IPS-18a (cell line): Measurements from ENCODE around the gene ARL10.

Source experiments
- H3K27ac ChIP-seq: one replicate; pipeline ENCODE4 v1.5.1; 2013; ENCODE audit warnings: low read length
- H3K27me3 ChIP-seq: one replicate; pipeline ENCODE4 v1.6.1; 2013; ENCODE audit warnings: mild to moderate bottlenecking, low read length; ENCODE audit not compliant: control insufficient read depth, insufficient read depth
- H3K36me3 ChIP-seq: one replicate; pipeline ENCODE4 v1.6.1; 2013; ENCODE audit warnings: low read depth, low read length; ENCODE audit not compliant: control insufficient read depth
- H3K4me1 ChIP-seq: one replicate; pipeline ENCODE4 v1.6.1; 2013; ENCODE audit warnings: low read depth, low read length; ENCODE audit not compliant: control insufficient read depth
- H3K4me3 ChIP-seq: one replicate; pipeline ENCODE4 v1.5.1; 2013; ENCODE audit warnings: low read length
- H3K9ac ChIP-seq: one replicate; pipeline ENCODE4 v1.6.1; 2013; ENCODE audit warnings: mild to moderate bottlenecking, low read length, moderate library complexity
- H3K9me3 ChIP-seq: one replicate; pipeline ENCODE4 v1.6.1; 2013; ENCODE audit warnings: low read depth, low read length; ENCODE audit not compliant: control insufficient read depth

Gene ARL10

DNA sequence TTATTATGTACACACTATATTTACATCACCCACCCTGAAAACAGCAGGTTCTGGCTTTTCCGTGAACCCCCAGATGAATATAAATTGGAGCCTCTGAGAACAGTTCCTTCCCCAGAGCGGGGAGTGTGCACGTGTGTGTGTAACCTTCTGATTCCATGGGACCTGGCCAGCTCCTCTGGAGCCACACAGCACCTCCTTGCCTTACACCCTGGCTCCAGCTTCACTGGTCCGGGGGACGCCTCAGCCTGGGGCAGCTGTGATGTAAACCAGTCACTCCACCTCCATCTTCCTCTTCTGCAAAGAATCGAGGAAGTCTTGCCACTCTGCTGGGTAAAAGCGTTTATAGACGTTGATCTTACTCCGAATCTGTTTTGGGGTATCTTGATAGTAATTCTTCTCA is 18.7 kb downstream of the ARL10 start:
- no peak overlapping the region for H3K27ac ChIP-seq
- H3K27me3 ChIP-seq, result no peaks in the 10 kb centered on the region
- no peaks in the 10 kb centered on the region for H3K9me3 ChIP-seq
- peaks cover 57% of the 10 kb centered on the region for H3K36me3 ChIP-seq
- peaks cover 8% of the 10 kb centered on the region for H3K4me1 ChIP-seq
- H3K9ac ChIP-seq, result no peak overlapping the region
- H3K4me3 ChIP-seq, result no peak overlapping the region

GRCh38 chr5:176384366-176384930 is 19.2 kb downstream of the ARL10 start:
- no peaks in the 10 kb centered on the region for H3K9me3 ChIP-seq

GRCh38 chr5:176384991-176385390 is 19.7 kb downstream of the ARL10 start:
- H3K9ac ChIP-seq, result no peak overlapping the region
- no peaks in the 10 kb centered on the region for H3K9me3 ChIP-seq

More at GRCh38 chr5:176384366-176384930, 19.2 kb downstream of the ARL10 start:
- Histone ChIP-seq H3K36me3 (peaks cover 57% of the 10 kb centered on the region), H3K4me3 (no peak overlapping the region), H3K9ac (no peak overlapping the region), H3K27ac (no peak overlapping the region), H3K4me1 (peaks cover 8% of the 10 kb centered on the region), H3K27me3 (no peaks in the 10 kb centered on the region)

GRCh38 chr5:176386491-176386890 is 21.2 kb downstream of the ARL10 start:
- Histone ChIP-seq H3K4me3 (no peak overlapping the region), H3K27ac (no peak overlapping the region), H3K27me3 (no peaks in the 10 kb centered on the region), H3K36me3 (peaks cover 53% of the 10 kb centered on the region), H3K4me1 (peaks cover 8% of the 10 kb centered on the region), H3K9me3 (no peaks in the 10 kb centered on the region), H3K9ac (no peak overlapping the region)

More at GRCh38 chr5:176384991-176385390, 19.7 kb downstream of the ARL10 start:
- Histone ChIP-seq H3K36me3 (peaks cover 52% of the 10 kb centered on the region), H3K27ac (no peak overlapping the region), H3K27me3 (no peaks in the 10 kb centered on the region), H3K4me1 (peaks cover 8% of the 10 kb centered on the region), H3K4me3 (no peak overlapping the region)

- H3K9me3 ChIP-seq, result no peaks in the 10 kb centered on the region
- H3K27ac ChIP-seq, result peak overlapping the region; percentile 69
- peaks cover 46% of the 10 kb centered on the region for H3K36me3 ChIP-seq
- H3K9ac ChIP-seq, result peak overlapping the region; percentile 99
- H3K27me3 ChIP-seq, result no peaks in the 10 kb centered on the region
- H3K4me1 ChIP-seq, result peaks cover 8% of the 10 kb centered on the region
- peak overlapping the region; percentile 100 for H3K4me3 ChIP-seq
These were observed 22.2 kb downstream of the ARL10 start for GRCh38 chr5:176387384-176387925.

- peak overlapping the region; percentile 69 for H3K27ac ChIP-seq
- no peaks in the 10 kb centered on the region for H3K9me3 ChIP-seq
- H3K36me3 ChIP-seq, result peaks cover 41% of the 10 kb centered on the region
- peak overlapping the region; percentile 100 for H3K4me3 ChIP-seq
- H3K27me3 ChIP-seq, result no peaks in the 10 kb centered on the region
- H3K9ac ChIP-seq, result peak overlapping the region; percentile 99
- H3K4me1 ChIP-seq, result peaks cover 8% of the 10 kb centered on the region
These were observed 22.7 kb downstream of the ARL10 start for GRCh38 chr5:176388003-176388443.

GRCh38 chr5:176388444-176389134 is 23.3 kb downstream of the ARL10 start, which contains the start of the genes HIGD2A and NOP16:
TSS of gene HIGD2A (plus strand) at chr5:176388751. CDS start at chr5:176388820, 69 bp downstream.
TSS of gene NOP16 (minus strand) at chr5:176388598. CDS start at chr5:176388539, 59 bp downstream.
- peaks cover 35% of the 10 kb centered on the region for H3K36me3 ChIP-seq
- H3K9me3 ChIP-seq, result no peaks in the 10 kb centered on the region
- H3K9ac ChIP-seq, result peak within 1 kb of the TSS; percentile 99
- no peaks in the 10 kb centered on the region for H3K27me3 ChIP-seq
- H3K4me1 ChIP-seq, result peaks cover 8% of the 10 kb centered on the region
- peak within 1 kb of the TSS; percentile 100 for H3K4me3 ChIP-seq
- H3K27ac ChIP-seq, result peak within 1 kb of the TSS; percentile 99

GRCh38 chr5:176389135-176390123 is 24.1 kb downstream of the ARL10 start:
- Histone ChIP-seq H3K4me3 (peak overlapping the region; percentile 100), H3K27me3 (no peaks in the 10 kb centered on the region), H3K27ac (peak overlapping the region; percentile 91), H3K9ac (peak overlapping the region; percentile 99), H3K9me3 (no peaks in the 10 kb centered on the region), H3K4me1 (peaks cover 8% of the 10 kb centered on the region), H3K36me3 (peaks cover 26% of the 10 kb centered on the region)

- Histone ChIP-seq H3K27me3 (no peaks in the 10 kb centered on the region), H3K27ac (no peak overlapping the region), H3K9me3 (no peaks in the 10 kb centered on the region), H3K36me3 (peaks cover 7% of the 10 kb centered on the region), H3K4me3 (no peak overlapping the region), H3K9ac (no peak overlapping the region), H3K4me1 (peaks cover 8% of the 10 kb centered on the region)
These were observed 26.2 kb downstream of the ARL10 start for GRCh38 chr5:176391479-176391878.

DNA sequence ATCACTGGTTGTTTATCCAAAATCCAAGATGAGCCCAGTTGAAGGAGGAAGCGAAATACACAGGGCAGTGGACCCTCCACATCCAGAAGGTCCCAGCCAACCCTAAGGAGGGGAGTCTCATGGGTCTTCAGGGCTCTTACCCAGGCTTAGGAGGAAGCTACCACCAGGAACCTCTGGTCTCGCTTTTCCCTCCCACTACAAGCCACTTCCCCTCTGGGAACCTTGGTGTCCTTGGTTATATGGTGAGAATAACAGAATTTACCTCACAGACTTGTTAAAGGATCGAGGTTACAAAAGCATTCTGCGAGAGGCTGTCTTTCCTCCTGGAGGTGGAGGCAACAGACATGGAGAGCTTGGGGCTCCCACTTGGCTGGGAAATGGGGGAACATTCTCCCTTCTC is 26.7 kb downstream of the ARL10 start:
- H3K27ac ChIP-seq, result no peak overlapping the region
- H3K36me3 ChIP-seq, result peaks cover 4% of the 10 kb centered on the region
- H3K4me1 ChIP-seq, result peaks cover 7% of the 10 kb centered on the region

DNA sequence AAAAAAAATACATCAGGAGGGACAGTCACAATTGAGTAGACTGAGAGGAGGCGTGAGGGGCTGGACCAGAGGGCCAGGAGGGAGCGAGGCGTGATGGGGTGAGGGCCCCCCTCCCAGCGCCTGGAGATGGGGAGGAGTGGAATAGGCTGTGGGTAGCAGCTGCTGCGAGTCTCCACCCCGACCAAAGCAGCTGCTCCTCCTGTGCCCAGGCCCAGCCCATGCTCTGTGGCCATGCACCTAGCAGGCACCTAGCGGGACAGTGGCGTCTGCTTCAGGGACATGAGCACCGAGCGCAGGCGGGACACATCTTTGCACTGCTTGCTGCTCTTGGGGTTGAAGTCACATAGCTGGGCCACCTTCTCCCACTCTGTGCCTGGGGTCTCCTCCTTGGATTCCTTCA is 27.2 kb downstream of the ARL10 start:
- peaks cover 4% of the 10 kb centered on the region for H3K36me3 ChIP-seq

More for the DNA sequence above, 26.7 kb downstream of the ARL10 start:
- no peaks in the 10 kb centered on the region for H3K27me3 ChIP-seq
- H3K4me3 ChIP-seq, result no peak overlapping the region
- no peaks in the 10 kb centered on the region for H3K9me3 ChIP-seq
- H3K9ac ChIP-seq, result no peak overlapping the region

More for the DNA sequence above, 27.2 kb downstream of the ARL10 start:
- peaks cover 2% of the 10 kb centered on the region for H3K4me1 ChIP-seq
- H3K27ac ChIP-seq, result no peak overlapping the region
- H3K27me3 ChIP-seq, result no peaks in the 10 kb centered on the region
- H3K9ac ChIP-seq, result no peak overlapping the region
- H3K9me3 ChIP-seq, result no peaks in the 10 kb centered on the region
- H3K4me3 ChIP-seq, result no peak overlapping the region
